GM19324 (cell line): ENCODE results near the gene NFYA.

ENCODE experiments used
- ATAC-seq: cut with Tn5 transposase; IDR thresholded peaks from one replicate; pipeline ENCODE4 v1.9.1; 2021; ENCODE audit warnings: mild to moderate bottlenecking, moderate library complexity; ENCODE audit not compliant: unreplicated experiment, low FRiP score

The NFYA gene

GRCh38 chr6:41072836-41073202 is at the start of gene NFYA:
TSS of gene NFYA (plus strand) at chr6:41072974. CDS start at chr6:41079090, 6,116 bp downstream.
- ATAC-seq: peak; percentile 71

GRCh38 chr6:41023114-41023513 is 49.7 kb upstream of the NFYA start:
- ATAC-seq: no peak

GRCh38 chr6:41025966-41026530 is 46.7 kb upstream of the NFYA start:
- no peak for ATAC-seq

- no peak for ATAC-seq
Measured at GRCh38 chr6:41027241-41027640, 45.5 kb upstream of the NFYA start.

- ATAC-seq: peak; percentile 82
Measured at GRCh38 chr6:41027799-41028560, 44.8 kb upstream of the NFYA start.

- ATAC-seq: peak; percentile 23
Measured at GRCh38 chr6:41028561-41029412, 44.0 kb upstream of the NFYA start.

- ATAC-seq: no peak
Measured at GRCh38 chr6:41032830-41033229, 39.9 kb upstream of the NFYA start.

- ATAC-seq: no peak
Measured at GRCh38 chr6:41033776-41034175, 39.0 kb upstream of the NFYA start.

GRCh38 chr6:41036186-41036585 is 36.6 kb upstream of the NFYA start:
- ATAC-seq: no peak

GRCh38 chr6:41036601-41037000 is 36.2 kb upstream of the NFYA start:
- no peak for ATAC-seq

- no peak for ATAC-seq
Measured at GRCh38 chr6:41037107-41037900, 35.5 kb upstream of the NFYA start.

- ATAC-seq: no peak
Measured at GRCh38 chr6:41038205-41038604, 34.6 kb upstream of the NFYA start.

- no peak for ATAC-seq
Measured at GRCh38 chr6:41039060-41039998, 33.4 kb upstream of the NFYA start, which contains the start of gene UNC5CL. TSS of gene UNC5CL (minus strand) at chr6:41039221. CDS start at chr6:41035074, 4,147 bp downstream.

- no peak for ATAC-seq
Measured at GRCh38 chr6:41040101-41040939, 32.5 kb upstream of the NFYA start.

GRCh38 chr6:41040940-41041536 is 31.7 kb upstream of the NFYA start:
- no peak for ATAC-seq

GRCh38 chr6:41042226-41043055 is 30.3 kb upstream of the NFYA start, which contains the start of gene TSPO2:
TSS of gene TSPO2 (plus strand) at chr6:41042467. CDS start at chr6:41042986, 519 bp downstream.
- ATAC-seq: no peak

GRCh38 chr6:41043151-41043550 is 29.6 kb upstream of the NFYA start:
- no peak for ATAC-seq
